Spleen (tissue), 3 donors: ENCODE results near the gene RAB15.

Experiments
- POLR2A ChIP-seq, 3 donors: fragments of 450-650 bp; IDR thresholded peaks; one replicate each; pipeline ENCODE4 v1.5.1; 2017; ENCODE audit warnings: antibody characterized with exemption in 3 of 3, mild to moderate bottlenecking in 1 of 3
- POLR2AphosphoS5 ChIP-seq, 3 donors: sonication (generic); formaldehyde crosslinking; IDR thresholded peaks; one replicate each; pipeline ENCODE4 v1.5.1; 2017; ENCODE audit warnings: antibody characterized with exemption in 3 of 3

DNA sequence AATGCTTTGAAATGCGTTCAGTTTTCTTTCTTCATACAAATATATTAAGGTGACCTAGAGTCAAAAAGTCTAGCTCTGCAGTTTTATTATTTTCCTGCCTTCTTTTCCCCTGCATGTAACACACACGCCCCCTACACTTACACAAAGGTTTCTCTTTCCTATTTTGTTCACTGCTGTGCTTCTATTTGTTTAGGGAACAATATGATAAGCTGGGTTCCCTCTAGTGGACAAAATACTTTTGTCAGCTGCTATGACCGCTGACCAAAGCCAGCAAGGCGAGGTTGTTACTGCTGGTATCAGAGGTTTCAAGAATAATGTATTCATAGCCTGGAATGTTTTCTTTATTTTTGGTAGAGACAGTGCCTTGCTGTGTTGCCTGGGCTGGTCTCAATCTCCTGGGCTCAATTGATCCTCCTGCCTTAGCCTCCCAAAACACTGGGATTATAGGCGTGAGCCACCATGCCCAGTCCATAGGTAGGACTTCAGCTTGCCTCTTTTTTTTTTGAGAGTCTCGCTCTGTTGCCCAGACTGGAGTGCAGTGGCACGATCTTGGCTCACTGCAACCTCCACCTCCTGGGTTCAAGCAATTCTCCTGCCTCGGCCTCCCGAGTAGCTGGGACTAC lies 47.9 kb upstream of the RAB15 start:
- no peak for TF ChIP-seq POLR2AphosphoS5 (IDR thresholded peaks at IDR 0.05)
- no peak for TF ChIP-seq POLR2A (IDR thresholded peaks at IDR 0.05)
